HEK293 (cell line): ENCODE data around the gene TEAD1.

Experiments used
- CTCF ChIA-PET: fragments of 350-600 bp; formaldehyde crosslinking; extraction: SDS; loops from one replicate; lab custom pipeline; 2021; ENCODE audit warnings: antibody characterized with exemption; lab: Yijun Ruan, JAX
- POLR2A ChIA-PET: fragments of 300-600 bp; formaldehyde crosslinking; extraction: SDS; loops from one replicate; lab custom pipeline; 2020; ENCODE audit warnings: antibody characterized with exemption, inconsistent platforms; lab: Yijun Ruan, JAX
- H3K27ac ChIP-seq: fragments of 200-500 bp; sonication (Bioruptor generic); 2 replicates; pipeline ENCODE4 v1.5.1; 2014; ENCODE audit warnings: low read depth, low read length, control low read depth, inconsistent platforms; ENCODE audit errors: extremely low read depth
- H3K36me3 ChIP-seq, 2 experiments: fragments of 200-500 bp in 1 of 2; sonication (Bioruptor generic) in 1 of 2; 1 replicate in 1 of 2; 2 replicates in 1 of 2; pipeline ENCODE4 v1.5.1; 2014 to 2017; ENCODE audit warnings: inconsistent platforms in 2 of 2, low read length in 2 of 2; ENCODE audit not compliant: control insufficient read depth in 2 of 2, insufficient read depth in 1 of 2
- H3K4me1 ChIP-seq: fragments of 200-500 bp; sonication (Bioruptor generic); 2 replicates; pipeline ENCODE4 v1.5.1; 2014; ENCODE audit warnings: mild to moderate bottlenecking, low read length, inconsistent platforms; ENCODE audit not compliant: control insufficient read depth, insufficient read depth
- H3K4me3 ChIP-seq: 2 replicates; pipeline ENCODE4 v1.5.1; 2011; ENCODE audit warnings: low read depth, mild to moderate bottlenecking, control low read depth, low read length, moderate library complexity
- H3K9me3 ChIP-seq: fragments of 200-500 bp; sonication (Bioruptor generic); 2 replicates; pipeline ENCODE4 v1.5.1; 2014; ENCODE audit warnings: low read depth, low read length, inconsistent platforms; ENCODE audit not compliant: control insufficient read depth, insufficient read depth
- GLIS2 ChIP-seq: fragments of 450-650 bp; formaldehyde crosslinking; IDR thresholded peaks from 2 replicates; pipeline ENCODE4 v1.5.1; 2016; ENCODE audit warnings: missing biosample characterization, missing genetic modification characterization
- HOXD13 ChIP-seq: sonication (generic); formaldehyde crosslinking; IDR thresholded peaks from 2 replicates; pipeline ENCODE4 v1.8.0; 2022; ENCODE audit warnings: missing genetic modification reagents, borderline replicate concordance
- IKZF3 ChIP-seq: fragments of 450-650 bp; IDR thresholded peaks from 2 replicates; pipeline ENCODE4 v1.5.0; 2018; ENCODE audit warnings: missing biosample characterization, mild to moderate bottlenecking, missing genetic modification characterization, moderate library complexity
- SCRT2 ChIP-seq: fragments of 450-650 bp; formaldehyde crosslinking; IDR thresholded peaks from 2 replicates; pipeline ENCODE4 v1.5.1; 2016; ENCODE audit warnings: missing biosample characterization, missing genetic modification characterization
- TCF7L2 ChIP-seq: IDR thresholded peaks from 2 replicates; pipeline ENCODE4 v1.6.1; 2011; ENCODE audit warnings: low read depth, mild to moderate bottlenecking, inconsistent platforms, low read length, moderate library complexity, borderline replicate concordance
- ZBTB17 ChIP-seq: fragments of 450-650 bp; formaldehyde crosslinking; IDR thresholded peaks from 2 replicates; pipeline ENCODE4 v1.5.1; 2016; ENCODE audit warnings: missing biosample characterization, missing genetic modification characterization
- ZNF155 ChIP-seq: fragments of 450-650 bp; formaldehyde crosslinking; IDR thresholded peaks from 2 replicates; pipeline ENCODE4 v1.5.1; 2016; ENCODE audit warnings: missing biosample characterization, missing genetic modification characterization
- ZNF174 ChIP-seq: fragments of 450-650 bp; formaldehyde crosslinking; IDR thresholded peaks from 2 replicates; pipeline ENCODE4 v1.5.0; 2017; ENCODE audit warnings: missing biosample characterization, mild to moderate bottlenecking, missing genetic modification characterization
- ZNF184 ChIP-seq: fragments of 450-650 bp; IDR thresholded peaks from 2 replicates; pipeline ENCODE4 v1.5.1; 2018; ENCODE audit warnings: missing biosample characterization, mild to moderate bottlenecking, missing genetic modification characterization
- ZNF302 ChIP-seq: fragments of 450-650 bp; formaldehyde crosslinking; IDR thresholded peaks from 2 replicates; pipeline ENCODE4 v1.5.1; 2016; ENCODE audit warnings: missing biosample characterization, missing genetic modification characterization, low read depth
- ZNF350 ChIP-seq: fragments of 450-650 bp; formaldehyde crosslinking; IDR thresholded peaks from 2 replicates; pipeline ENCODE4 v1.5.0; 2017; ENCODE audit warnings: missing biosample characterization, mild to moderate bottlenecking, missing genetic modification characterization
- ZNF366 ChIP-seq: fragments of 450-650 bp; formaldehyde crosslinking; conservative IDR thresholded peaks from 2 replicates; pipeline ENCODE4 v1.5.1; 2016; ENCODE audit warnings: missing biosample characterization, missing genetic modification characterization
- ZNF560 ChIP-seq: fragments of 450-650 bp; formaldehyde crosslinking; IDR thresholded peaks from 2 replicates; pipeline ENCODE4 v1.5.1; 2017; ENCODE audit warnings: missing biosample characterization, missing genetic modification characterization, borderline replicate concordance
- ZNF600 ChIP-seq: fragments of 450-650 bp; formaldehyde crosslinking; IDR thresholded peaks from 2 replicates; pipeline ENCODE4 v1.5.1; 2016; ENCODE audit warnings: missing biosample characterization, missing genetic modification characterization
- ZNF621 ChIP-seq: fragments of 450-650 bp; formaldehyde crosslinking; IDR thresholded peaks from 2 replicates; pipeline ENCODE4 v1.5.1; 2017; ENCODE audit warnings: missing biosample characterization, missing genetic modification characterization
- ZNF747 ChIP-seq: fragments of 450-650 bp; formaldehyde crosslinking; IDR thresholded peaks from 2 replicates; pipeline ENCODE4 v1.5.1; 2016; ENCODE audit warnings: missing biosample characterization, missing genetic modification characterization
- ZSCAN23 ChIP-seq: fragments of 450-650 bp; formaldehyde crosslinking; IDR thresholded peaks from 2 replicates; pipeline ENCODE4 v1.5.1; 2016; ENCODE audit warnings: missing biosample characterization, missing genetic modification characterization
- TF ChIP-seq, protein P1 (sequence below): fragments of 450-650 bp; formaldehyde crosslinking; IDR thresholded peaks from 2 replicates; pipeline ENCODE4 v1.5.0; 2017; ENCODE audit warnings: missing biosample characterization, missing genetic modification characterization, borderline replicate concordance
- TF ChIP-seq, protein P2 (sequence below): fragments of 450-650 bp; formaldehyde crosslinking; IDR thresholded peaks from 2 replicates; pipeline ENCODE4 v1.5.1; 2016; ENCODE audit warnings: missing biosample characterization, missing genetic modification characterization
- TF ChIP-seq, protein P3 (sequence below): fragments of 450-650 bp; formaldehyde crosslinking; IDR thresholded peaks from 2 replicates; pipeline ENCODE4 v1.5.1; 2017; ENCODE audit warnings: missing biosample characterization, missing genetic modification characterization
- TF ChIP-seq, protein P4 (sequence below): fragments of 450-650 bp; formaldehyde crosslinking; IDR thresholded peaks from 2 replicates; pipeline ENCODE4 v1.5.1; 2016; ENCODE audit warnings: missing biosample characterization, missing genetic modification characterization
- TF ChIP-seq, protein P5 (sequence below): fragments of 450-650 bp; formaldehyde crosslinking; IDR thresholded peaks from 2 replicates; pipeline ENCODE4 v1.5.1; 2016; ENCODE audit warnings: missing biosample characterization, missing genetic modification characterization, low read depth

The TEAD1 gene

DNA sequence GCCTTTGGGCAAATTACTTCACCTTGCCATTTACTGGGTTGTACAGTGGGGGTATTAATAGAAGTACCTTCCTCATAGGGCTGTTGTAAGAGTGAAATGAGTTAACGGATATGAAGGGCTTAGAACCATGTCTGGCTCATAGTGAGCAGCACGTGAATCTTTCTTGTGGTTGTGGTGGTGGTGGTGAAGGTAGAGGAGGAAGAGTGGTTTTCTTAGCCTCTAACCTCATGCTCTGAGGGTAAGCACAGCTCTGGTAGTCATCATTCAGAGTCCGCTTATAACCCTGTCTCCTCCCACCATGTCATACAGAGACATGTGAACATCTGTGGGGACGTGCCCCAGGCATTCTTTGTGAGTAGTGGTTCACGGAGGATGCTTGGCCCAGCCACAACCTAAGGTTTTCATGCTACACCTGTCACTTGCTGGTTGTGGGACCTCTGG, 43.6 kb downstream of the TEAD1 start:
- CTCF ChIA-PET: no interaction called here
- no peak overlapping the region for H3K27ac ChIP-seq
- no peak for TF ChIP-seq ZNF366 (tag by site-specific recombination)
- TF ChIP-seq TCF7L2: no peak
- no peak for TF ChIP-seq SCRT2 (tag by site-specific recombination)
- TF ChIP-seq IKZF3: no peak
- TF ChIP-seq, protein P1, sequence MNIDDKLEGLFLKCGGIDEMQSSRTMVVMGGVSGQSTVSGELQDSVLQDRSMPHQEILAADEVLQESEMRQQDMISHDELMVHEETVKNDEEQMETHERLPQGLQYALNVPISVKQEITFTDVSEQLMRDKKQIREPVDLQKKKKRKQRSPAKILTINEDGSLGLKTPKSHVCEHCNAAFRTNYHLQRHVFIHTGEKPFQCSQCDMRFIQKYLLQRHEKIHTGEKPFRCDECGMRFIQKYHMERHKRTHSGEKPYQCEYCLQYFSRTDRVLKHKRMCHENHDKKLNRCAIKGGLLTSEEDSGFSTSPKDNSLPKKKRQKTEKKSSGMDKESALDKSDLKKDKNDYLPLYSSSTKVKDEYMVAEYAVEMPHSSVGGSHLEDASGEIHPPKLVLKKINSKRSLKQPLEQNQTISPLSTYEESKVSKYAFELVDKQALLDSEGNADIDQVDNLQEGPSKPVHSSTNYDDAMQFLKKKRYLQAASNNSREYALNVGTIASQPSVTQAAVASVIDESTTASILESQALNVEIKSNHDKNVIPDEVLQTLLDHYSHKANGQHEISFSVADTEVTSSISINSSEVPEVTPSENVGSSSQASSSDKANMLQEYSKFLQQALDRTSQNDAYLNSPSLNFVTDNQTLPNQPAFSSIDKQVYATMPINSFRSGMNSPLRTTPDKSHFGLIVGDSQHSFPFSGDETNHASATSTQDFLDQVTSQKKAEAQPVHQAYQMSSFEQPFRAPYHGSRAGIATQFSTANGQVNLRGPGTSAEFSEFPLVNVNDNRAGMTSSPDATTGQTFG (tag by site-specific recombination): no peak
- no peak for TF ChIP-seq ZNF174
- TF ChIP-seq, protein P2, sequence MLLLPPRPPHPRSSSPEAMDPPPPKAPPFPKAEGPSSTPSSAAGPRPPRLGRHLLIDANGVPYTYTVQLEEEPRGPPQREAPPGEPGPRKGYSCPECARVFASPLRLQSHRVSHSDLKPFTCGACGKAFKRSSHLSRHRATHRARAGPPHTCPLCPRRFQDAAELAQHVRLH (tag by site-specific recombination): no peak
- TF ChIP-seq ZNF350 (tag by site-specific recombination): no peak
- TF ChIP-seq, all 188 proteins: peak for 0
- Histone ChIP-seq H3K4me1 (no peaks in the 10 kb centered on the region), H3K9me3 (no peaks in the 10 kb centered on the region), H3K4me3 (no peak overlapping the region), H3K36me3 (no peaks in the 10 kb centered on the region)
- POLR2A ChIA-PET: no interaction called here

DNA sequence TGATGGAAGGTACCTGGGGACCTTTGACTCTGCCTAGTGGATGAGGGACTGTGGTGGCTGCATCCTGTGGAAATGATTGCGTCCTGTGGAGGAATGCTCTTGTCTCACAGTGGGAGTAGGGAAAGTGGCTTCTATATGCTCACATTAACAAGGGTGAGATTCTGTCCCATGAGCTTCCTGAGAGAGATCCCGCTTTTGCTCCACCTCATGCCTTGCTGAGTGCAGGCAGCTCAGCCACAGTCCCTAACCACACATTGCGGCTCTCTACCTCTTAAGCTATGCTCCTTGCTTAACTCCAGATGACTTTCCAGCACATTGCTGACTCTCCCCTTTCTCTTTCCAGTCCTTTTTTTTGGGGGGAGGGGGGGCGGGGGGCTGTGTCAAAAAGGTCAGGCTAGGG, 45.0 kb downstream of the TEAD1 start:
- no peaks in the 10 kb centered on the region for H3K9me3 ChIP-seq
- CTCF ChIA-PET: interaction anchor here (0.8 kb wide), 1 partner anchor 121 kb away, joined by 3 read pairs; no protein-coding TSS in a partner anchor

DNA sequence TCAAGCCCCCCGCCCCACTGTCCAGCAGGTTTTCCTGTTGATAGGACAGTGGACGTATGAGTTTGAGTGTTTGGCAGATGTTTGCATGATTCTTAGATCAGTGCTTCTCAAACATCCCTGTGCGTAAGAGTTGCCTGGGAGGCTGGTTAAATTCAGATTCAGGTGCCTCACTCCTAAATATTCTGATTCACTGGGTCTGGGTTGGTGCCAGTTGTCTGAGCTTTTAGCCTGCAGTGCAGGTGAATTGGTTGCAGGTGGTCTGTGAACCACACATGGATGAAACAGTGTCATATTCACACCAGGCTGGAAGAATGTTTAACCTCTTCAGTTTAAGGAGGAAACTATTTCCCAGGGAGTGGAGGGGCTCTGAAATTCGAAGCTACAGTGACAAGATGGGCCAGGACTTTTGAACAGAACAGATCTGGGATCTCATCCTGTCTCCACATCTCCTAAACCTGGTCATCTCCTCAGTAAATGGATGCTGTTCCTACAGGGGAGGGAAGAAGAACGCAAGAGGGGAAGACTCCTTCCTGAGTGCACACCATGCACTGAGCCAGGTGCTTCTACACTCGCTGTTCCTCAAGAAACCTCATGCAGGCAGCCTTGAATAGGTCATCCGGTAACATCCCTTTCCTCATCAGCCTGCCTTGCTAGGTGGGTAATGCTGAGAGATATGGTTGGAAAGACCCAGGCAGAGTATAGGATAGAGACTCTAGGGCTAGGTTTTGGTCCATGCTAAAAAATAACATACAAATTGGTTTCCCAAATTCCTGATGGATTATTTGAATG, 47.8 kb downstream of the TEAD1 start:
- peaks cover 8% of the 10 kb centered on the region for H3K4me1 ChIP-seq
- POLR2A ChIA-PET: interaction anchor here (0.6 kb wide), 1 partner anchor 8 kb away, joined by 3 read pairs; no protein-coding TSS in a partner anchor
- TF ChIP-seq ZBTB17 (peak; percentile 87), ZNF560 (no peak), ZNF747 (tag by site-specific recombination) (no peak), ZNF184 (tag by site-specific recombination) (no peak), ZNF302 (tag by site-specific recombination) (no peak), ZNF155 (tag by site-specific recombination) (no peak), ZNF621 (tag by site-specific recombination) (no peak), GLIS2 (tag by site-specific recombination) (no peak), ZSCAN23 (tag by site-specific recombination) (no peak)
- TF ChIP-seq, protein P3, sequence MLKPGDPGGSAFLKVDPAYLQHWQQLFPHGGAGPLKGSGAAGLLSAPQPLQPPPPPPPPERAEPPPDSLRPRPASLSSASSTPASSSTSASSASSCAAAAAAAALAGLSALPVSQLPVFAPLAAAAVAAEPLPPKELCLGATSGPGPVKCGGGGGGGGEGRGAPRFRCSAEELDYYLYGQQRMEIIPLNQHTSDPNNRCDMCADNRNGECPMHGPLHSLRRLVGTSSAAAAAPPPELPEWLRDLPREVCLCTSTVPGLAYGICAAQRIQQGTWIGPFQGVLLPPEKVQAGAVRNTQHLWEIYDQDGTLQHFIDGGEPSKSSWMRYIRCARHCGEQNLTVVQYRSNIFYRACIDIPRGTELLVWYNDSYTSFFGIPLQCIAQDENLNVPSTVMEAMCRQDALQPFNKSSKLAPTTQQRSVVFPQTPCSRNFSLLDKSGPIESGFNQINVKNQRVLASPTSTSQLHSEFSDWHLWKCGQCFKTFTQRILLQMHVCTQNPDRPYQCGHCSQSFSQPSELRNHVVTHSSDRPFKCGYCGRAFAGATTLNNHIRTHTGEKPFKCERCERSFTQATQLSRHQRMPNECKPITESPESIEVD (tag by site-specific recombination): no peak
- TF ChIP-seq, protein P4, sequence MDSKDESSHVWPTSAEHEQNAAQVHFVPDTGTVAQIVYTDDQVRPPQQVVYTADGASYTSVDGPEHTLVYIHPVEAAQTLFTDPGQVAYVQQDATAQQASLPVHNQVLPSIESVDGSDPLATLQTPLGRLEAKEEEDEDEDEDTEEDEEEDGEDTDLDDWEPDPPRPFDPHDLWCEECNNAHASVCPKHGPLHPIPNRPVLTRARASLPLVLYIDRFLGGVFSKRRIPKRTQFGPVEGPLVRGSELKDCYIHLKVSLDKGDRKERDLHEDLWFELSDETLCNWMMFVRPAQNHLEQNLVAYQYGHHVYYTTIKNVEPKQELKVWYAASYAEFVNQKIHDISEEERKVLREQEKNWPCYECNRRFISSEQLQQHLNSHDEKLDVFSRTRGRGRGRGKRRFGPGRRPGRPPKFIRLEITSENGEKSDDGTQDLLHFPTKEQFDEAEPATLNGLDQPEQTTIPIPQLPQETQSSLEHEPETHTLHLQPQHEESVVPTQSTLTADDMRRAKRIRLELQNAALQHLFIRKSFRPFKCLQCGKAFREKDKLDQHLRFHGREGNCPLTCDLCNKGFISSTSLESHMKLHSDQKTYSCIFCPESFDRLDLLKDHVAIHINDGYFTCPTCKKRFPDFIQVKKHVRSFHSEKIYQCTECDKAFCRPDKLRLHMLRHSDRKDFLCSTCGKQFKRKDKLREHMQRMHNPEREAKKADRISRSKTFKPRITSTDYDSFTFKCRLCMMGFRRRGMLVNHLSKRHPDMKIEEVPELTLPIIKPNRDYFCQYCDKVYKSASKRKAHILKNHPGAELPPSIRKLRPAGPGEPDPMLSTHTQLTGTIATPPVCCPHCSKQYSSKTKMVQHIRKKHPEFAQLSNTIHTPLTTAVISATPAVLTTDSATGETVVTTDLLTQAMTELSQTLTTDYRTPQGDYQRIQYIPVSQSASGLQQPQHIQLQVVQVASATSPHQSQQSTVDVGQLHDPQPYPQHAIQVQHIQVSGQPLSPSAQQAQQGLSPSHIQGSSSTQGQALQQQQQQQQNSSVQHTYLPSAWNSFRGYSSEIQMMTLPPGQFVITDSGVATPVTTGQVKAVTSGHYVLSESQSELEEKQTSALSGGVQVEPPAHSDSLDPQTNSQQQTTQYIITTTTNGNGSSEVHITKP: peak; percentile 45
- TF ChIP-seq, protein P5, sequence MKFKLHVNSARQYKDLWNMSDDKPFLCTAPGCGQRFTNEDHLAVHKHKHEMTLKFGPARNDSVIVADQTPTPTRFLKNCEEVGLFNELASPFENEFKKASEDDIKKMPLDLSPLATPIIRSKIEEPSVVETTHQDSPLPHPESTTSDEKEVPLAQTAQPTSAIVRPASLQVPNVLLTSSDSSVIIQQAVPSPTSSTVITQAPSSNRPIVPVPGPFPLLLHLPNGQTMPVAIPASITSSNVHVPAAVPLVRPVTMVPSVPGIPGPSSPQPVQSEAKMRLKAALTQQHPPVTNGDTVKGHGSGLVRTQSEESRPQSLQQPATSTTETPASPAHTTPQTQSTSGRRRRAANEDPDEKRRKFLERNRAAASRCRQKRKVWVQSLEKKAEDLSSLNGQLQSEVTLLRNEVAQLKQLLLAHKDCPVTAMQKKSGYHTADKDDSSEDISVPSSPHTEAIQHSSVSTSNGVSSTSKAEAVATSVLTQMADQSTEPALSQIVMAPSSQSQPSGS (tag by site-specific recombination): no peak

More for the DNA sequence above, 45.0 kb downstream of the TEAD1 start:
- H3K36me3 ChIP-seq: no peaks in the 10 kb centered on the region
- H3K4me1 ChIP-seq: peaks cover 5% of the 10 kb centered on the region; the same call in 1 of the 2 replicates
- H3K27ac ChIP-seq: no peak overlapping the region
- TF ChIP-seq HOXD13 (CRISPR knock-in tag) (no peak), ZNF600 (tag by site-specific recombination) (0 out of 2 replicates have a peak, but pooled peaks have one; percentile 27)
- no peak overlapping the region for H3K4me3 ChIP-seq
- POLR2A ChIA-PET: no interaction called here

More for the DNA sequence above, 47.8 kb downstream of the TEAD1 start:
- Histone ChIP-seq H3K27ac (no peak overlapping the region), H3K9me3 (no peaks in the 10 kb centered on the region), H3K4me3 (no peak overlapping the region), H3K36me3 (no peaks in the 10 kb centered on the region)
- CTCF ChIA-PET: interaction anchor here (0.7 to 1.5 kb wide), 3 partner anchors 10 to 1457 kb away, joined by 3 to 4 read pairs (median 3); no protein-coding TSS in a partner anchor
